HG03432 (cell line): ENCODE data around the gene TBC1D22A.

Experiments
- ATAC-seq: cut with Tn5 transposase; IDR thresholded peaks from one replicate; pipeline ENCODE4 v1.9.1; 2021; ENCODE audit warnings: mild to moderate bottlenecking, moderate library complexity; ENCODE audit not compliant: unreplicated experiment

Gene TBC1D22A

GRCh38 chr22:47086596-47087248 is 324.3 kb downstream of the TBC1D22A start:
- no peak for ATAC-seq

- no peak for ATAC-seq
Measured at GRCh38 chr22:47088480-47089158, 326.2 kb downstream of the TBC1D22A start.

- ATAC-seq, result no peak
Measured at GRCh38 chr22:47089374-47089773, 326.9 kb downstream of the TBC1D22A start.

GRCh38 chr22:47089796-47090460 is 327.5 kb downstream of the TBC1D22A start:
- no peak for ATAC-seq

GRCh38 chr22:47090591-47091245 is 328.3 kb downstream of the TBC1D22A start:
- no peak for ATAC-seq

GRCh38 chr22:47091246-47091651 is 328.8 kb downstream of the TBC1D22A start:
- ATAC-seq, result no peak

- no peak for ATAC-seq
Measured at GRCh38 chr22:47091921-47092700, 329.7 kb downstream of the TBC1D22A start.

GRCh38 chr22:47092896-47093311 is 330.5 kb downstream of the TBC1D22A start:
- ATAC-seq, result no peak

- no peak for ATAC-seq
Measured at GRCh38 chr22:47093720-47094119, 331.3 kb downstream of the TBC1D22A start.

GRCh38 chr22:47094861-47095330 is 332.4 kb downstream of the TBC1D22A start:
- no peak for ATAC-seq

- ATAC-seq, result no peak
Measured at GRCh38 chr22:47095395-47096122, 333.1 kb downstream of the TBC1D22A start.

- ATAC-seq, result no peak
Measured at GRCh38 chr22:47098121-47098520, 335.7 kb downstream of the TBC1D22A start.

GRCh38 chr22:47098554-47098953 is 336.1 kb downstream of the TBC1D22A start:
- no peak for ATAC-seq

- no peak for ATAC-seq
Measured at GRCh38 chr22:47100019-47100418, 337.6 kb downstream of the TBC1D22A start.

GRCh38 chr22:47100646-47101200 is 338.3 kb downstream of the TBC1D22A start:
- ATAC-seq, result no peak

- no peak for ATAC-seq
Measured at GRCh38 chr22:47101321-47101885, 339.0 kb downstream of the TBC1D22A start.

GRCh38 chr22:47102081-47102480 is 339.6 kb downstream of the TBC1D22A start:
- no peak for ATAC-seq

GRCh38 chr22:47102648-47103047 is 340.2 kb downstream of the TBC1D22A start:
- ATAC-seq, result no peak

GRCh38 chr22:47105085-47105484 is 342.6 kb downstream of the TBC1D22A start:
- no peak for ATAC-seq
